GM13976 (cell line): ENCODE measurements around the gene TUBGCP6.

Experiments used
- DNase-seq: peaks from one replicate; pipeline ENCODE4 v3.0.0; 2012; ENCODE audit warnings: low spot score
- in situ Hi-C: fragments of 300-500 bp; cut with MboI; formaldehyde crosslinking; loops from one replicate; pipeline ENCODE4 v1.12.0; 2022; ENCODE audit warnings: low sequenced_read_pairs, mixed read lengths, inconsistent platforms; ENCODE audit not compliant: unreplicated experiment
- TF ChIP-seq, protein P1 (sequence below): IDR thresholded peaks from 2 replicates; pipeline ENCODE4 v1.5.1; 2012; ENCODE audit warnings: borderline replicate concordance, mild to moderate bottlenecking; ENCODE audit not compliant: insufficient read depth; ENCODE audit errors: extremely low read depth, missing control alignments, control extremely low read depth

Gene TUBGCP6

DNA sequence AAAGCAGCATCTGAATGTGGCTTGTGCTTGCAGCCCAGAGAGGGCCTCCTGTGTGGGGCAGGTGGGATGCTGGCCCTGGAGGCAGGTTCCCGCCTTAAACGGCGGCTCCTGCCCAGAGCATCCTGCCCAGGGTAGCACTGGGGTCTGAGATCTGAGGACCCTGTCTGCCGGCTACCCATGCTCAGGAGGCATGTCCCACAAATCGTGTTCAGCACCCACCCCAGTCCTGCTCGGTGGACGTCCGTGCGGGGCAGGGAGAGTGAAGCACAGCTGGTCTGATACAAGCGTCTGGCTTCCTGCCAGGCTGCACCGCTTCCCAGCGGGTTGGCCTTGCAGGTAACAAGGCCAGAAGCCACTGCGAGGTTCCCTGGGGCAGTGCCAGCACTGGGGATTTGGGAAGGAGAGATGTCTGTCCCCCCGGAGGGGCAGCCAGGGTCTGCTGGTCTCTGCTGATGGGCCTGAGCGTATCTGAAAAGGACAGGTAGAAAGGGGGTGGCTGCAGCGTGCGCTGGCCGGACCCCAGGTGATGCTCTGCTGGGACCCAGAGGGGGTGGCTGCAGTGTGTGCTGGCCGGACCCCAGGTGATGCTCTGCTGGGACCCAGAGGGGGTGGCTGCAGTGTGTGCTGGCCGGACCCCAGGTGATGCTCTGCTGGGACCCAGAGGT, 55.5 kb downstream of the TUBGCP6 start:
- DNase-seq: no peak
- in situ Hi-C loops: no loop called here
- TF ChIP-seq, protein P1, sequence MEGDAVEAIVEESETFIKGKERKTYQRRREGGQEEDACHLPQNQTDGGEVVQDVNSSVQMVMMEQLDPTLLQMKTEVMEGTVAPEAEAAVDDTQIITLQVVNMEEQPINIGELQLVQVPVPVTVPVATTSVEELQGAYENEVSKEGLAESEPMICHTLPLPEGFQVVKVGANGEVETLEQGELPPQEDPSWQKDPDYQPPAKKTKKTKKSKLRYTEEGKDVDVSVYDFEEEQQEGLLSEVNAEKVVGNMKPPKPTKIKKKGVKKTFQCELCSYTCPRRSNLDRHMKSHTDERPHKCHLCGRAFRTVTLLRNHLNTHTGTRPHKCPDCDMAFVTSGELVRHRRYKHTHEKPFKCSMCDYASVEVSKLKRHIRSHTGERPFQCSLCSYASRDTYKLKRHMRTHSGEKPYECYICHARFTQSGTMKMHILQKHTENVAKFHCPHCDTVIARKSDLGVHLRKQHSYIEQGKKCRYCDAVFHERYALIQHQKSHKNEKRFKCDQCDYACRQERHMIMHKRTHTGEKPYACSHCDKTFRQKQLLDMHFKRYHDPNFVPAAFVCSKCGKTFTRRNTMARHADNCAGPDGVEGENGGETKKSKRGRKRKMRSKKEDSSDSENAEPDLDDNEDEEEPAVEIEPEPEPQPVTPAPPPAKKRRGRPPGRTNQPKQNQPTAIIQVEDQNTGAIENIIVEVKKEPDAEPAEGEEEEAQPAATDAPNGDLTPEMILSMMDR: no peak

- in situ Hi-C loops: no loop called here
- TF ChIP-seq, protein P1: no peak
- DNase-seq: no peak
These were observed 56.5 kb downstream of the TUBGCP6 start for GRCh38 chr22:50188356-50188755.

GRCh38 chr22:50186761-50187523, 57.9 kb downstream of the TUBGCP6 start:
- TF ChIP-seq, protein P1: no peak
- DNase-seq: no peak
- in situ Hi-C loops: no loop called here

DNA sequence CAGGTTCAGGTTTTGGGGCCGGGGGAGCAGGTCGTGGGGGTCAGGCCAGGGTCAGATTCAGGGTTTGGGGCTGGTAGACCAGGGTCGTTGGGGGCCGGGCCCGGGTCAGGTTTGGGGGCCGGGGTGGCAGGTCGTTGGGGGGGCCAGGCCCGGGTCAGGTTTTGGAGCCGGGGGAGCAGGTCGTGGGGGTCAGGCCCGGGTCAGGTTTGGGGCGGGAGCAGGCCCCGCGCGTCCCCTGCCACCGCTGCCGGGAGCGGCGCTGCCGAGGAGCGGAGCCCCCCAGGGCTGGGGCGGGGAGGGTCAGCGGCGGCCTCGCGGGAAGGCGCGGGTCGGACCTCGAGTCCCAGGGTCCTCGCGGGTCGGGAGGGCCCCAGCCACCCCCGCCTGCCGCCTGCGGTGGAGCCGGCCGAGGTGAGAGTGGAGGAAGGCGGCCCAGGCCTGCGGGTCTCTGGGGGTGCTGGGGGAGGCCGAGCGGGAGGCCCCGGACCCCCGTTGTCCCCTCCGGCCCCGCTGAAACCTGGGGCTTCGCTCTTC, 58.6 kb downstream of the TUBGCP6 start:
- in situ Hi-C loops: no loop called here
- TF ChIP-seq, protein P1: no peak
- DNase-seq: no peak

DNA sequence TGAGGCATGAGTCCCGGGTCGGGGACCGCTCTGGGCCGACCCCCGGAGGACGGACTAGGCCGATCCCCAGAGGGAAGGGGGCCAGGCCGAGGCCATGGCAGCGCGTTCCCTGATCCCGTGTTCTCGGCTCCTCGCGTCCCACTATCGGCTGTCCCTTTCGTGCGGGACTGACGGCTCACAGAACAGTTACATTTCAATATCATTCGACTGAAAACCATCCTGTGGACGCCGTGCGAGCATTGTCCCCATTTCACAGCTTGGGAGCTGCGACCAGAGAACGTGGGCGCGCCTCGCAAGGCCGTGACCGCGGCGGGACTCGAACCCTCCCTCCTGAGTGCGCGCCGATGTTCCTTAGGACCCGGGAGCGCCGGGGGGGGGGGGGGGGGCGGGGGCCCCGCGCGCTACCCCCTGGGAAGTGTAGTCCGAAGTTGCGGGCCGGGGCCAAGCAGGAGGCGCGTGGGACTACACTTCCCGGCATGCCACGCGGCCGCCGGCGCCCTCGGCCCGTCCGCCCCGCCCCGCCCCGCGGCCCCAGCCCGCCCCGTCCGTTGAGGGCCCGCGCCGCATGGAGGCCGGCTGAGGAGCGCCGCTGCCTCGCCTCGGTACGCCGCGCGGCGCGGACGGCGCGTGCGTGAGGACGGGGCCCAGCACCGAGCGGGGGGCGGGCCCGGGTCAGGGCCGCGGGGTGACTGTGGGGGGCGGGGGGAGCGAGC, 59.3 kb downstream of the TUBGCP6 start, which contains the start of gene TRABD:
TSS of gene TRABD (plus strand) at position 539 of the 713 bp plus-strand sequence. CDS start 7,148 bp downstream, outside the sequence.
- in situ Hi-C loops: no loop called here
- peak; percentile 97 for DNase-seq
- TF ChIP-seq, protein P1: no peak

GRCh38 chr22:50184902-50185374, 59.9 kb downstream of the TUBGCP6 start:
- no peak for DNase-seq
- in situ Hi-C loops: no loop called here
- TF ChIP-seq, protein P1: no peak
